IPS DF 19.7 (cell line): ENCODE data around the gene PTPRE.
"Not testable (repeated sequence)": the region's sequence is repeated elsewhere in the genome, so short reads cannot be mapped to it uniquely, and the experiment has no call there.

Source experiments
- DNase-seq: peaks from one replicate; pipeline ENCODE4 v3.0.0-alpha.2; 2013; ENCODE audit warnings: low read depth, low spot score

PTPRE gene

DNA sequence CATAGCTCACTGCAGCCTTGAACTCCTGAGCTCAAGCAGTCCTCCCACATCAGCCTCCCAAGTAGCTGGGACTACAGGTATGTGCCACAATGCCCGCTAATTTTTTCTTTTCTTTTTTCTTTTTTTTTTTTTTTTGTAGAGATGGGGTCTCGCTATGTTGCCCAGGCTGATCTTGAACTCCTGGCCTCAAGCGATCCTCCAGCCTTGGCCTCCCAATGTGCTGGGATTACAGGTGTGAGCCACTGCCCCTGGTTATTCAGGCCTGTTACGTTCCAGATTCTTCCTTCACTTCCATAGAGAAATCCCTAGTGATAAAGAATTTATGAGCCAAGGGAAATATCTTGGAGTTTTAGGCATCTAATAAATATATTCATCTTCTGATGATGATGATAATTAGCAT lies 187.7 kb downstream of the PTPRE start:
- not testable (repeated sequence) for DNase-seq

DNA sequence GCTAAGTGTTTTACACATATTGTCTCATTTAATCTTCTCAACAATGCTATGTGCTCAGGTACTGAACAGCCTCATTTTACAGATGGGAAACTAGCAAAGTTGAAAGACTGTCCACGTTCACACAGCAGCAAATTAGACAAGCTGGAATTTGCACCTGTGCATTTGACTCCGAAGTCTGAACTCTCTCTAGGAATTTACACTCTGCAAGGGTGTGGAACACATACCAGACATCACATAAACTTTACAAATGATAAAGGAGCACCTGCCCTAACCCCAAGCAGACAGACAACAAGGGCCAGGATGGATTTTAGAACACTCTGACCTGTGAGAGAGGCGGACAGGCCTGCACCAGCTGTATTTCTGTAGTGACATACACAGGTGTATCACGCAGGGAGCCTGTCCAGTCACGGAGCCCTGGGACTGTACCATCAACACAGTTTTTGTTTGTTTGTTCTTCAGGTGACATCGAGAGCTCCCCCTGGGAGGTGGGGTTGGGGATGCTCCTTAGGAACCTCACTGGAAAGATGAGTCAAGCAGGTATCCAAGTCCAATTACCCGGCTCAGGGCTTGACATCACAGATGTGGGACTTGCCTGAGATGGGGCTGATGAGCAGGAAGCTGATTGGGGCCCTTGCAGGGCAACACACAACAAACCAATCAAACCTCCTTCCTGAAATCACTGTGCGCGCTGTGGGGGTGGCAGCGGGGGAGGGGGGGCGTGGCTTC lies 188.3 kb downstream of the PTPRE start:
- no peak for DNase-seq

GRCh38 chr10:128095753-128096469 lies 189.0 kb downstream of the PTPRE start:
- no peak for DNase-seq

DNA sequence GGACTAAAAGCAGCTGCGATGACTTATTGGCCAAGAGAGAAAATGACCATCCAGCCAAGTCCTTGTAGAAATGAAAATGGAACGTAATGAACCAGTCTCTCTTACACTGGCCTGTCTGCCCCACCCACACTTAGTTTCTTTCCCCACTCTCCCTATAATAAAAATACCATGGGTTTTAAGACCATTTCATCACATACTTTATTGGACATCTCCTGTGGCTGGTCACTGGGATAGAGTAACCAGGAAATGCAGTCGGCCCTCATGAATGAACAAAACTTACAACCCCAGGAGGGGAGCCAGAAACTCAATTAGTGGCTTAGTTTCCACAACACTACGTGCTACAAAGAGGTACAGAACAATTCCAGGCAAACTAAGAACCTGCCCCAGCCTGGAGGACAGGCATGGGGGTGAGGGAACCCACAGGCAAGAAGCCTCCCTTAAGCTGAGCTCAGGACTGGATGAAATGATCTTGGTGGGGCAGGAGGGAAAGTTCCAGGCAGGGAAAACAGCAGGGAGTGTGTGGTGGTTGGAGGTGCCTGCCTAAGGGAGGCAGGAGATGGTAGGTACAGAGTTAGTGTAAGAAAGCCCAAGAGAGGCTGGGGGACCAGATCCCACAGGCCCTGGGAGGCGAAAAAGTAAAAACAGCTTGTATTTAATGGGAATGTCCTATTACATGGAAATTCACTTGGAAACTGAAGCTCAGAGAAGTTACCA lies 189.7 kb downstream of the PTPRE start:
- no peak for DNase-seq

- no peak for DNase-seq
Observed at GRCh38 chr10:128097783-128098182, 190.9 kb downstream of the PTPRE start.

GRCh38 chr10:128098631-128099030 lies 191.7 kb downstream of the PTPRE start:
- no peak for DNase-seq

DNA sequence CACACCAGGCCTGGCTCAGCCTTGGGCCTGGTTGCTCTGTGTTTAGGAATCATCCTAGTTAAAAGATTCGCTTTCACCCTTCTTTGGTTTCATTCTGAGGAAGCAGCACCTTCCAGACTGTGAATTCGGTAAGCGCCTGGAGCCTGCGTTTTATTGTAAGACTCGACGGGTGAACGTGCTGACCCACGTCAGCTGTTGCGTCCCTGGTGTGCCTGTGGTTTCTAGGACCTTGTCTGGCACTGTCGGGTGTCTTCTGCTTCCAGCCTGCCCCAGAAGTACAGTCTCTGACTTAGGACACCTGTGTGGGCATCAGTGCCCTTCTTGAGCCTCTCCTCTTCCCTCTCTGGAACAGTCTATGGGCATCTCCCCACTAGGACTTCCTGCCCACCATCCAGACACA lies 193.0 kb downstream of the PTPRE start:
- DNase-seq = no peak

DNA sequence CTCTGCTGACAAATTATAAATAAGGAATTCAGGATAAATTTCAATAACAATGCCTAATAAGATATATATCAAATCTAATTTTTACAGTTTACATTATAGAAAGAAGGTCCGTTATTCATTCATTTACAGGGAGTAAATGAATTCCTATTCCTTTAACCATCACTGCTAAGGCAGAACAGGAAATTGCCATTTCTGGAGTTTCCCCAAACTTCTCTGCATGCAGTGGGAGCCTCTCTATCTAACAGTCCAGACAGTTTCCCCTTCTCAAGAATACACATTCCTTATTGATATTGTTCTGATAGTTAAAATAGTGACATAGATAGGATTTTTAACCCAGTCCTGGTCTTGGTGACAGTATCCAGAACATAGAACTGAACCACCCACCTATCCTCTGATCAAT lies 195.0 kb downstream of the PTPRE start:
- DNase-seq = no peak

GRCh38 chr10:128102480-128103228 lies 195.8 kb downstream of the PTPRE start:
- no peak for DNase-seq

GRCh38 chr10:128103229-128103714 lies 196.4 kb downstream of the PTPRE start:
- DNase-seq = no peak

DNA sequence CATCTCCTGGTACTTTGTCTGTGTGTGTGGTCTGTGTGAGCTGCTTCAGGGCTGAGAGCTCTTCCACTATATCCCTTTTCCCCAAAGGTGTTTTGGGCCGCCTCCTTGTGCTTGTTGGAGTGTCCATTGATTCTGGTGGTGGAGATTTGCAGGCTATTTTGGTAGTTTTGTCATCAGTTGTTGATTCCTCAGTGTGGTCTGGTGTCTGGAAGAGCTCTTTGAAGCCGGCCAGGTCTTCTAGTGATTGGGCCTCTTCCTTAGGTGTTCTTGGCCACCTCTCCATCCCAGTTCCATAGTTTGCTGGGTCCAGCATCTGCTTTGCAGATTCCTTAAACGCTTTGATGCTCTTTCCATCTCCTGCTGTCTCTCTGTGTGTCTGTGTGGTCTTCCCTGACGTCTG lies 198.5 kb downstream of the PTPRE start:
- no peak for DNase-seq

DNA sequence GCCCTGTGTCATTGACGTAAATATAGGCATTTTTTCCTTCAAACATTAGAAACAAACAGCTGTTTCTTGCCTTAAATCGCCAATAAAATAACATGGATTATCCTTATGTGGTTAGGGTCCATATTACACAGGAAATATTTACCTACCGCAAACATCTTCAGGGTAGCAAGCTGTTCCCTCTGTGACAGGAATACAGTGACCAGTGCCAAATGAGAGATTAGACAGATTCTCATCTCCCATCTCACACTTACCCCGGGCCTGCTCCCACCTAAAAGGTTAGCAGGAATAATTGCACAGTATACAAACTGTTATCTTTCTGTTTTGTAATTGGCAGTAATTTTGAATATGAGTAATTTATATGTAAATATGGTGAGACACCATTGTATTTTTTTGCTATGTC lies 202.8 kb downstream of the PTPRE start:
- DNase-seq = no peak

DNA sequence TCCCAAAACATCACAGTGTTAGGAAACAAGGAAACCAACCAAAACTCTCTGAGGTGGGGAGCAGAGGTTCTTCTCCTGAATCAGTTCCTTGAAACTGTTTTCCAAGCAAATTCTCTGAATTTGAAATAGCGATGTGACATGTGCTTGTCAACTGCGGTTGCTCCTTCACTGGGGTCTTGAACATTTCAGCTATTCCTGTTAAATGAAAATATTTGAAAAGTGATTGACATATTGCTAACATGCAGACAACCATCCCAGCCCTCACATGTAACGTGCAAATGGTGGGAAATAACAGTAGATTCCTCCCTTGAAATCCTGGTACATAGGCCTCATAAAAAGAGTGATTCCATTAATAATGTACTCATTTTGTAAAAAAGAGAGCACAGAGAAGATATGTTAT lies 203.4 kb downstream of the PTPRE start:
- no peak for DNase-seq

DNA sequence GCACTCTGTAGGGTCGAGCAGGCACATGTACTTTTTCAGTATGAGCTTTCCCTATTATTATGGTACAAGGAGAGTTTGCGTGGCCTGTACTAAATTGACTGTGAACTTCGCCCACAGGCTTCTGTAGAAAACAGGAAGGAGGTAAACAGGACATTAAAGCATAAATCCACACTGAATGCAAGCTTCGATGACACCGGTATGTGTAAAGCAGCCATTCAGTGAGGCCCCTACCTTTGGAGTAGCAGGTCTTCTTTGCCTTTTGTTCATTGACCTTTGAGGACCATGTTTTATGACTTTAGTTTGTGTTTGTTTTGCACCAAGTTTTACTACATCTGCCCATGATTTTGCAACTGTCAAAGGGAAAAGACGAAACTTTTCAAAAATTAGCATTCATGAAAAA lies 204.8 kb downstream of the PTPRE start:
- no peak for DNase-seq

DNA sequence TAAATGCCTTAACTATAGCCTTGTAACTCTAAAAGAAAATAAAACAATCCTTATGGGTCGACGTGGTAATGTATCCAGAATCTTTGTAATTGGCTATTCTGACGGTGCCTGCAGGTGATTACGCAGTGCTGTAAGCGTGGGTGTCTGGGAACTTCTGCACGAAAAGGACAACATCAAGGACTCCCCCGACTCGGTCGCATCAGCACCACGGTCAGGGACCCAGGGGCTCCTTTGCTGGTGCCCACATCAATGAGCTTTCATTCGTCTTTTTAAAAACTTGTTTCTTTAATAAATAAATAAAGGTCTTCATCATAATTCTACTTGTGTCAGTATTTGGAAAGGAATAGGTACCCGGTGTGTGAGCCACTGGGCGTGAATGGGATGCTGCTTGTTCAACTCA lies 206.1 kb downstream of the PTPRE start:
- DNase-seq = no peak

- DNase-seq = no peak
Observed at GRCh38 chr10:128114901-128115300, 208.0 kb downstream of the PTPRE start.

DNA sequence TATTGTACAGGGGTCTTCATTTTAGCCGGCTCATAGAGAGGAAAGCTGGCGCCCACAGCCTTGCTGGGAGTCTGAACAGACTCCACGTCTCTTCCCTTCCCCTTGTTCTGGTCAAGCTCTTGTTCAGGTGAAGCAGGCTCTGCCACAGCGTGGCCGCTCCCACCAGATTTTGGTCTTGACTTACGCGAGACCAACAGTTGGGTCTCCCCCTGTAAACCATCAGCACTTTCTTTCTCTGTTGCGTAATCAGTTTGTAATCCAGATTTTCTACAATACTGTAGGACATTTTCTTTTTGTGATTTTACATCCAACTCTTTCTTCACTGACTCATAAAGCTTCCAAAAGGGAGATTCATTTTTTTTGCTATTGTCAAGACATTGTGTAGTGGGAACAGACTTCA lies 208.5 kb downstream of the PTPRE start:
- DNase-seq = no peak

- DNase-seq = no peak
Observed at GRCh38 chr10:128116187-128116586, 209.3 kb downstream of the PTPRE start.

DNA sequence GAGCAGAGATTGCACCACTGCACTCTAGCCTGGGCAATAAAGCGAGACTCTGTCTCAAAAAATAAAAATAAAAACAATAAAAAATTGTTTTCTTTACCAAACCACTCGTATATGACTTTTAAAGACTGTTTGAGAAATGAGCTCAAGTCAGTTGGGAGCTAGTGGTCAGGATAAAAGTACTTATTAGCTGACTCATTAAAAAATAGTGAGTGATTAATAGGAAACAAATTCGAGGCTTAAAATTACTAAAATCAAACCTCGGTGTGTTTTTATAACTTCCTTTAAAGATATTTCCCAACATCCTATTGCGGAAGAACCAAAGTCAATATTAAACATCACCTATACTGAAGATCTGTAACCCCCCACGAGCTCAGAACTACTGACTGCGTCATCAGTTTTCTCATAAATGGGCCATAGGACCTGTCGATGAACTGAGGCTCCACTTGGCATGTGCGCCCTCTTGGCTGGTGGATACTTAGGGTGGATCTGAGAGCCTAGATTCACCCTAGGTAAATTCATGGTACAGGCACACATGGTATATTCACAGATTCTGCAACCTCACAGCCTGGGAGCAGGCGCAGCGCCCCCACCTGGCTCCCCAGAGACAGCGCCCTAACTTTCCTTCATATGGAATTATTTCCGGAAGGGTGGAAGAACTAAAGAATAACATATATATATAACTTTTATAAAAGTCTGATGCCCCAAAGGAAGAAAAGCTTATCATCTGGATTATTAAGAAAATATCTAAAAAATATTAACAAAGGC lies 210.1 kb downstream of the PTPRE start:
- DNase-seq = no peak

DNA sequence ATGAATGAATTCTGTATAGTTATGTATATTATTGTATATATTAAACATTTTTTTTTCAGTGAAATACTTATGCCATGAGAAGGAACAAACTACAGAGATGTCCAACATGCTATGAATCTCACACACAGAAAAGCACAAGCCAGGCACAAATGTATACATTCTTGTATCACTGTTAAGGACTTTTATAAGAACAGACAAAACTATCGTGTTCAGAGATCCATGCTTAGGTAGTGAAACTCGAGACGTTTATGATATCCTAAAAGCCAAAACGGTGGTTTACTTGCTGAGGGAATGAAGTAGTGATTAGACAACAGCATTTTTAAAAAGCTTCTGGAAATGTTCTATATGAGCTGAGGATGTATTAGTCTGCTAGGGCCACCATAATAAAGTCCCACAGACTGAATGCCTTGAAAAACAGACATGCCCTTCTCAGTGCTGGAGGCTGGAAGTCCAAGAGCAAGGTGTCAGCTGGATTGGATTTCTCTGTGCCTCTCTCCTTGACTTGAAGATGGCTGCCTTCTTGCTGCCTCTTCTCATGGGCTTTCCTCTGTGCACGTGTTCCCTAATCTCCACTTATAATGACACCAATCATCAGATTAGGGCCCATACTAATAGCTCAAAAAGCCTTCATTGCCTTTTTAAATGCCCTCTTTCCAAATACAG lies 215.0 kb downstream of the PTPRE start:
- no peak for DNase-seq

GRCh38 chr10:128122931-128123330 lies 216.0 kb downstream of the PTPRE start:
- no peak for DNase-seq
